ENCODE results near the gene BAIAP2L2.
"Not testable (repeated sequence)": the region's sequence is repeated elsewhere in the genome, so short reads cannot be mapped to it uniquely, and the experiment has no call there.

Gene BAIAP2L2, protein sequence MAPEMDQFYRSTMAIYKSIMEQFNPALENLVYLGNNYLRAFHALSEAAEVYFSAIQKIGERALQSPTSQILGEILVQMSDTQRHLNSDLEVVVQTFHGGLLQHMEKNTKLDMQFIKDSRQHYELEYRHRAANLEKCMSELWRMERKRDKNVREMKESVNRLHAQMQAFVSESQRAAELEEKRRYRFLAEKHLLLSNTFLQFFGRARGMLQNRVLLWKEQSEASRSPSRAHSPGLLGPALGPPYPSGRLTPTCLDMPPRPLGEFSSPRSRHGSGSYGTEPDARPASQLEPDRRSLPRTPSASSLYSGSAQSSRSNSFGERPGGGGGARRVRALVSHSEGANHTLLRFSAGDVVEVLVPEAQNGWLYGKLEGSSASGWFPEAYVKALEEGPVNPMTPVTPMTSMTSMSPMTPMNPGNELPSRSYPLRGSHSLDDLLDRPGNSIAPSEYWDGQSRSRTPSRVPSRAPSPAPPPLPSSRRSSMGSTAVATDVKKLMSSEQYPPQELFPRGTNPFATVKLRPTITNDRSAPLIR

DNA sequence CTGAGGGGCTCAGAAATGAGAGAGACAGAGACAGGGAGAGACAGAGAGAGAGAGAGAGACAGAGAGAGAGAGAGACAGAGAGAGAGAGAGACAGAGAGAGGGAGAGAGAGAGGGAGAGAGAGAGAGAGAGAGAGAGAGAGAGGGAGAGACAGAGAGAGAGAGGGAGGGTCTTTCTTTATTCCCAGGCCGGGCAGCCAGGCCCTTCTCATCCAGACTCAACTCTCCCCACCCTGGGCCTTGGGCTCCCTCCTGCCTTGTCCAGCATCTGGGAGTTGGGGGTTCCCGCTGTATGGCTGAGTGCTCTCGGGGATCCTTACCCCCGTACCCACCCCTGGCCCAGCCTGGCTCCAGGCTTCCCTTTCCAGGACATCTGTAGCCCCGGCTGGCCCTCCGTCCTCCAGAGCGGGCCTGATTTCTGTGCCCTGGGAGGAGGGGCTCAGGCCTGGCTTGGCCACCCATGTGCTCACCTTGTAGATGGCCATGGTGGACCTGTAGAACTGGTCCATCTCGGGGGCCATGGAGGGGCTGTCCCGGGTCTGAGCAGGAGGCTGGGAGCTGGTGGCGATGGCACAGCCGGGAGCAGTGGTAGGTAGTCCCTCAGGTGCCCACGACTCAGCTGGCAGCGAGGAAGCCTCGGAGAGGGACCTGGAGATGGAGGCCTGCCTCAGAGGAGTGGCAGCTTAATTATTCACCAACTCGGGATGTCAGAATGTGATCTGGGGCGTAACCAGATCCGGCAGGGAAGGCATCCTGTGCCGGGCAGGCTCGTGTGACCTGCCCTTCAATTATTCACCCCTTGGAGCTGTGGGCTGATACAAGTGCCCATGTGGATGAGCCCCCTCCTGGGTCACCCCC lies at the start of gene BAIAP2L2:
BAIAP2L2 (minus strand) TSS at position 677 of the 855 bp plus-strand sequence; CDS start at position 518, 159 bp downstream.
- DNase-seq (ENCODE audit: low read depth), result no peak

DNA sequence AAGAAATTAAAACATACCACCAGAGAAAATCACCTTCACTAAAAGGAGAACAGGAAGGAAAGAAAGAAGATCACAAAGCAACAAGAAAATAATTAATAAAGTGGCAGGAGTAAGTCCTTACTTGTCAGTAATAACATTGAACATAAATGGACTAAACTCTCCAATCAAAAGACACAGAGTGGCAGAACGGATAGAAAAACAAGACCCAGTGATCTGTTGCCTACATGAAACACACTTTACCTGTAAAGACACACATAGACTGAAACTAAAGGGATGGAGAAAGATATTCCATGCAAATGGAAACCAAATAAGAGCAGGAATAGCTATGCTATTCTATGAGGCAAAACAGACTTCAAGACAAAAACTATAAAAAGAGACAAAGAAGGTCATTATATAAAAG lies 45.2 kb upstream of the BAIAP2L2 start:
- DNase-seq (ENCODE audit: low read depth), result no peak

DNA sequence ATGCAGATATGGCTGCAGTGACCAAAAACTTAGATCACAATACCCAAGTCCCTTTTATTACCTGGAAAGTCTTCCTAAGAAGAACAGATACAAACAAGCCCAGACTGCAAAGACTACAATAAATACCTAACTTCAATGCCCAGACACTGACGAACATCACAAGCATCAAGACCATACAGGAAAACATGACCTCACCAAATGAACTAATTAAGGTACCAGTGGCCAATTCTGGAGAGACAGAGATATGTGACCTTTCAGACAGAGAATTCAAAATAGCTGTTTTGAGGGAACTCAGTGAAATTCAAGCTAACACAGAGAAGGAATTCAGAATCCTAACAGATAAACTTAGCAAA lies 44.1 kb upstream of the BAIAP2L2 start:
- DNase-seq (ENCODE audit: low read depth), result not testable (repeated sequence)

DNA sequence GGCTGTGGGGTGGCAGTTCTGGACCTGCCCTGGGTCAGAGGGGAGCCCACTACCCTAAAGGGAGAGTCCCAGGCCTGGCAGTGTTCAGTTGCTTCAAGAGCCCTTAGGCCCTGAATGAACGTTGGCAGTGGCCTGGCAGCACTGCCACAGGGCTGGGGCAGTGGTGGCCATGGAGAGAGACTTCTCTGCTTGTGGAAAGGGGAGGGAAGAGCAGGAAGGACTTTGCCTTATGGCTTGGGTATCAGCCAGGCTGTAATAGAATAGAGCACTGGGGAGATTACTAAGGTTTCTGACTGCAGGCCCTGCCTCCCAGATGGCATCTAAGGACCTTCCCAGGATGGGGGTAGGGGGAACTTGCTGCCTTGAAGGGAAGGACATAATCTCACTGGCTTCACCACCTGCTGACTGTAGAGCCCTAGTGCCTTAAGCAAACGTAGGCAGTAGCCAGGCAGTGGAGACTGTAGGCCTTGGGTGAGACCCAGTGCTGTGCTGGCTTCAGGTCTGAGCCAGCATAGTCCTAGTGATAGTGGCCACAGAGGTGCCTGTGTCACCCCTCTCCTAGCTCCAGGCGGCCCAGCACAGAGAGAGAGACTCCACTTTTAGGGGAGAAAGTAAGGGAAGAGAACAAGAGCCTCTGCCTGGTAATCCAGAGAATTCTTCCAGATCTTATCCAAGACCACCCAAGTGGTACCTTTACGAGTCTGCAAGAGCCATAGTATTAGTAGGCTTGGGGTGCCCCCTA lies 43.5 kb upstream of the BAIAP2L2 start:
- DNase-seq (ENCODE audit: low read depth), result no peak

DNA sequence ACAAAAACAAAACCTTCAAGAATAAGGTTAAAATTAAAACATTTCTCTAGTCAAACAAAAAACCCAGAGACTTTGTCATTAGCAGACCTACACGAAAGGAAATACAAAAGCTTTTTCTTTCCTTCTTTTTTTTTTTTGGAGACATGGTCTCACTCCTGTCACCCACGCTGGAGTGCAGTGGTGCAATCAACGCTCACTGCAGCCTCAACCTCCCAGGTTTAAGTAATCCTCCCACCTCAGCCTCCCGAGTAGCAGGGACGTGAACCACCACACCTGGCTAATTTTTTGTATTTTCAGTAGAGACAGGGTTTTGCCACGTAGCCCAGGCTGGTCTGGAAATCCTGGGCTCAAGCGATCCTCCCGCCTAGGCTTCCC lies 40.6 kb upstream of the BAIAP2L2 start:
- DNase-seq (ENCODE audit: low read depth), result no peak

DNA sequence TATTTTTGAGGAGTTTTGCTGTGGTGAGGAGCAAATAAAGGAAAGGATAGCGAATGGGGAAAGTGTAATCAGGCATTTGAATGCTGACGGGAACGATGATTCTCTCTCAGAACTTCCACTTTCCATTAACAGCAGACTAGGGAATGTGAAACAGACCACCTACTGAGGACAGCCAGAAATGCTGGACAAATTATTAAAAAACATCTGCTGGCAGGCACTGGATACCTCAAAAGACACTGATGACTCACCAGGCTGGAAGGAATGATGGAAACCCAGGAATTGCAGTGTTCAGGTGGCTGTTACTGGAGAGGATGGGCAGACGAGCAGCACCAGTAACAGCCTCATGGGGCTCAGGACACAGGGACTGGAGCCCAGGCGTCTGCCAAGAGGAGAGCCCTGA lies 37.8 kb upstream of the BAIAP2L2 start:
- DNase-seq (ENCODE audit: low read depth), result no peak

DNA sequence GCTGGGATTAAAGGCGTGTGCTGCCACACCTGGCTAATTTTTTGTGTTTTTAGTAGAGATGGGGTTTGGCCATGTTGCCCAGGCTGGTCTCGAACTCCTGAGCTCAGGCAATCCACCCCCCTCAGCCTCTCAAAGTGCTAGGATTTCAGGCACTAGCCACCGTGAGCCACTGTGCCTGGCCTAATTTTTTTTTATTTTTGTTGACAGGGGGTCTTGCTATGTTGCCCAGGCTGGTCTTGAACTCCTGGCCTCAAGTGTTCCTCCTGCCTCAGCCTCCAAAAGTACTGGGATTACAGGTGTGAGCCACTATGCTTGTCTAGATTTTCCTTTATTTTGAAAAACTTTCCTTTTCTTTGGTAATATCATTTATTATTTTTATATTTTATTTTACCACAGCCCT lies 35.7 kb upstream of the BAIAP2L2 start:
- not testable (repeated sequence) for DNase-seq (ENCODE audit: low read depth)

DNA sequence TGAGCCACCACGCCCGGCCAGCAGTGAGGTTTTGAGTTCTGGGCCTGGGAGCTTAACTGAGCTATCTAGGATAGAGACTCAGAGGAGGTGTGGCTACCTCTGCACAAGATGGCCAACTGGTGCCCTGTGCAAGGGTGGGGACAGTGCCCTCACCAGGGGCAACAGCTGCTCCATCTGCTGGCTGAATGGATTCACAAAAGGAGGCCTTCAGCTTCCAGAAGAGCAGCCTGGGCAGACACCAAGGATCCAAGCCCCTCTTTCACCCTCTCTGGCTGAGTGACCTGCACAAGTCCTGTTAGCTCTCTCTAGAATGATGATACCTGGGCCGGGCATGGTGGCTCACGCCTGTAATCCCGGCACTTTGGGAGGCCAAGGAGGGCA lies 33.5 kb upstream of the BAIAP2L2 start:
- DNase-seq (ENCODE audit: low read depth), result no peak

DNA sequence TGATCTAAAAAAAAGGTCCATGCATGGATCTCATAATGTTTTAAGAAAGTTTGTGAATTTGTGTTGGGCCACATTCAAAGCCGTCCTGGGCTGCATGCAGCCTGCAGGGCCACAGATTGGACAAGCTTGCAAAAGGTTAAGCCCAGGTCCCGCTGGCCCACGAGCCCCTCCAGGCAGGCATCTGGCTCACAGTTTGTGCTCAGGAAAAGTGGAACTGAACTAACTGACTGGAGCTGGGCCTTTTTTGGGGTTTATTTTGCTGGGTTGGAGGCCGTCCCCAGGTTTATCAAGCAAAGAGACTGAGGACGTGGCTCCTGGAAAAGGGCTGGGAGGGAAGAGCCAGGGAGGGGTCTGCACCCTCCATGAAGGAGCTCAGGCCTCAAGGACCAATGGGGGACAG lies 32.1 kb upstream of the BAIAP2L2 start:
- no peak for DNase-seq (ENCODE audit: low read depth)

DNA sequence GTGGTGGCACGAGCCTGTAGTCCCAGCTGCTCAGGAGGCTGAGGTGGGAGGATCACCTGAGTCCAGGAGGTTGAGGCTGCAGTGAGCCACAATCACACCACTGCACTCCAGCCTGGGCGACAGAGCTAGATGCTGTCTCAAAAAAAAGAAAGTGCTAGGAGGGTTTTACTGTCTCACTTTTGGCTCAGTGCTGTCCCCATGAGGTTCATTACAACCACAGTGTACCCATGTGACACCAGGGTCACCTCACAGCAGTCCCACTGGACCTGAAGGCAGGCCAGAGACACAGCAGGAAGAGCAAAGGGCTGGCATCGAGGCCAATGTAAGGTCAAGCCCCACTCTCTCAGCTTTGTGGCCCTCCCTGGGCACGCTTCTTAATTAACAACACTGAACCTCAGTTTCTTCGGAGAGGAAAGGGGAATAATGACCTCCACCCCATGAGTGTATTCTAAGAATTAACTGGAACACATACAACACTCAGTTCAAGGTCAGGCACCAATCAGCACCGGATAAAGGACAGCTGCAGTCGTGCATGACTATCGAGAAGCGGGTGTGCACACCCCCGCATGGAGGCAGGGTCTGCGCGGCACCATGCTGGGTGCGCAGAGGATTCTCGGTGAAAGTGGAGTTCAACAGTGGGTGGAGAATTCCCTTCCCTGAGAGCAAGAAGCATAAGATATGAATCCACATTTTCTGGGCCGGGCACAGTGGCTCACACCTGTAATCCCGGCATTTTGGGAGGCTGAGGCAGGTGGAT lies 30.9 kb upstream of the BAIAP2L2 start:
- DNase-seq (ENCODE audit: low read depth), result no peak

DNA sequence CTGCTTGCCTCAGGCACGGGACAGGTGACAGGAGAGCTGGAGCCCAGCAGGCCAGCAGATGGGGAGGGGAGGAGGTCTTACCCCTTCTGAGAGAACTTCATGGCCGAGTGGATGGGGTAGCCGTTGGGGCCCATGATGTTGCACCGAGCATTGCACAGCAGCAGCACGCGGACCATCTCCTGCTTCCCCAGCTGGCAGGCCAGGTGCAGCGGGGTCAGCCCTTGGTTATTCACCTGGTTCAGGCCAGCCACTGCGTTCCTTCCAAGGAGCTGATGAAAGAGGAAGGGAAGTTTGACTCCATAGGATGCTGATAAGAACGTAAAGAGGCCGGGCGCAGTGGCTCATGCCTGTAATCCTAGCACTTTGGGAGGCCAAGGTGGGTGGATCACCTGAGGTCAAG lies 29.4 kb upstream of the BAIAP2L2 start:
- no peak for DNase-seq (ENCODE audit: low read depth)

DNA sequence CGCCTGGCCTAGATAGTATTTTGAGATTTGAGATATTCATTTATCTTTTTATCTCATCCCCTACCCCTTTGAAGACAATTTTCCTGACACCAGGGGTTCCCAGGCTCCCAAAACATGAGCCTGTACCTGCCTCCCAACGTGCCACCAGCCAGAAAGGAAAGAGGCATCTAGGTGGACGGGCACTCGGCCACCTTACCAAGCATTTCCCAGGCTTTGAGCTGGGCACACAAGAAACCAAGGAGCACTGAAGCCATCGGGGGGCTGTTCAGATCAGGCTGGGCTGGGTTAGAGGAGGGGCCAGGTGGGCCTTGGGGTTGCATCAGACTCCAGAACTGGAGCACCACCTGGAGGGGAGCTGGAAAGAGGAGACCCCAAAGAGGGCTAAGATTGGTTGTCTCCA lies 28.5 kb upstream of the BAIAP2L2 start:
- no peak for DNase-seq (ENCODE audit: low read depth)

DNA sequence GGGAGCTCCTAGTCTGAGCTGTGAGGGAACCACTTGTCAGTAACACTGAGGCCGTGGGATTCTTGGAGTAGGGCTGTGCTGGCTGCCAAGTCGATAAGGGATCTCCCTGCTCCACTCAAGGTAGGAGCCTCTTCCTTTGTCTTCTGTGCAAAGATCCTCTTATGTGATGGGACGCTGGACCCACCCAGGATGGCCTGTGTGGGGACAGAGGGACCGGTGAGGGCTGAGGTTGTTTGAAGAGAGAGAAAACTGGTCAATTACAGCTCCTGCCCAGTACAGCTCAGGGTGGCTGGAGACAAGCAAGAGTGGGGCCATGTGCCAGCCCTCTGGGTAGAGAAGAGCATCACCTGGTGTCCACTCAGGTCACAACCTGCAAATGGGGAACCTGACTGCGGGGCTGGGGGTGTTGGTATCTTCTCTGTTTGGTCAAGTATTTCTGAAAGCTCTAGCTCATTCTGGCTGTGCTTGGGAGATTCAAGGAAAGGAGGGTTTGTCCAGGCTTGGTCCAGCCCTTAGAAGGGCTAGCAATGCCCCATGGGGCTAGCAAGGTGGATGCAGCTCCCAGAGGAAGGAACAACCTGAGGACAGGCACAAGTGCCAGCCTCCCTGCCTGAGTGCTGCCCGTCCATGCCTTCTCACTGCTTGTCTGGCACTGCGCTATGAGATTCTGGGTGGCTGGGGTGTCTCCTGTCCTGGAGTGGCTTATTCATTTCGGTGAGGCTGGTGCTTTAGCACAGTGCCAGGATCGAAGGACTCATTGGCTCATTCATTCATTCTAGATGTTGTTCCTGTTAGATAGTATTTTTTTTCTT lies 27.6 kb upstream of the BAIAP2L2 start:
- DNase-seq (ENCODE audit: low read depth), result no peak

DNA sequence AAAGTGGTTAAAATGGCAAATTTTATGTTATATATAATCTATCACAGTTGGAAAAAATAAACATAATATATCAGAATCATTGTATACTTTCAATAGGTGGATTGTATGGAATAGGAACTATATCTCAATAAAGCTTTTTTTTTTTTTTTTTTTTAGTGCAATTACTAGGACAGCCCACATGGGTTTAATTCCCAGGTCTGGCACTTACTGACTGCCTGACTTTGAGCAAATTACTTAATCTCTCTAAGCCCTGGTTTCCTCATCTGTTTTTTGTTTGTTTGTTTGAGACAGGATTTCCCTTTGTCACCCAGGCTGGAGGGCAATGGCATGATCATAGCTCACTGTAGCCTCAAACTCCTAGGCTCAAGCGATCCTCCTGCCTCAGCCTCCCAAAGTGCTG lies 26.1 kb upstream of the BAIAP2L2 start:
- DNase-seq (ENCODE audit: low read depth), result no peak

DNA sequence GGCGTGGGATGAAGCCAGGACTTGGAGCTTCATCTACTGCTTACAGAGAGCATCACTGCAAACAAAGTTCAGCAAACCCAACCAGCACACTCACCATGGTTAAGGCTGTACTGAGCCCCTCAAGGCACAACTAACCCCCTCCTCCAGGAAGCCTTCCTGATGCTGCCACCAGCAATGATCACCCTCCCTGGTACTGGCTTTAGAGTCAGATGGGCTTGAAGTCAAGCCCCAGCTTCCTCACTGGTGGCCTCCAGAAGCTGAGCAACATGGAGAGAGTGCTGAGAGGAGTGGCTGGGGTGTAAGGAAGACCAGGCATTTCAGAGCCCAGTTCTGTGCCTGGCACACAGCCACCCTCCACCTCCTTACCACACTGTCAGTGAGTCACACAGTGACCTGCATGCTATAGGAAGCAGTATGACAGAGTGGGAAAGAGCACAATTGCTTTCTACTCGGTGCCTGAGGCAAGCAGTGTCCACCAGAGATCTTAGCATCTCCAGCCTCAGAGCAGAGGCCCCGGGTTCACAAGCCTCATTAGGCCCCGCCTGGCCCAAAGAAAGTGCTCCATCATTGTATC lies 24.7 kb upstream of the BAIAP2L2 start:
- DNase-seq (ENCODE audit: low read depth), result no peak

DNA sequence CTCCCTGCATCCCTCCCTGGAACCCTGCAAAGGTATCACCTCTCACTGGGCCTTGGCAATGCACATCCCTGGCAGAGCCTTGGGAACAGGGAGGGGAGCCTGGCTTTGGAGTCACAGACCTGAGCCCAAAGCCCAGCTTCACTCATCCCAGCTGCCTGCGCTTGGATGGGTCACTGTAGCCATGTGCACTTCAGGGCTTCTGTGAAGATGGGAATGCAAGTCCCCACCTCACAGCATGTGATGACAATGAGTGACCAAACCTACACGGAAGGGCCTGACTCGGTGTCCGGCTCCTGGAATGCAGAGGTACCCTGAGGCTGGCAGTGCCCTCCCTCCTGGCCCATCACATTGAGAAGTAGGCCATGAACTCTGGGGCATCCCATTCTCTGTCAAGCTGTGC lies 22.8 kb upstream of the BAIAP2L2 start:
- DNase-seq (ENCODE audit: low read depth), result no peak

DNA sequence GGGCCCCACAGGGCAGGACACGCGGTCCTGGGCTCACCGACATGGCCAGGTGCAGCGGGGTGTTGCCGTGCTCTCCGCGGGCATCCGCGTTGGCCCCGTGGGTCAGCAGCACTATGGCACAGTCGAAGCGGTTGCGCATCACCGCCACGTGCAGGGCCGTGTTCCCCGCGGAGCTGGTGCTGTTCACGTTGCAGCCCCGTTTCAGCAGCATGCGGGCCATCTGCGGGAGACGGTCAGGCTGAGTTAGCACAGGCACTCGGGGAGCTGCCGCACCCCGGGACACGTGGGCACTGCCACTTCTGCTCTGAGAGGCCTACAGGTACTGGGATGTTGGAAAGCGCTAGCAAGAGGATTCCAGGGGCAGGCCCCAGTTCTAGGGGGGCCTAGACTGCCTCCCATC lies 22.3 kb upstream of the BAIAP2L2 start:
- DNase-seq (ENCODE audit: low read depth), result no peak

DNA sequence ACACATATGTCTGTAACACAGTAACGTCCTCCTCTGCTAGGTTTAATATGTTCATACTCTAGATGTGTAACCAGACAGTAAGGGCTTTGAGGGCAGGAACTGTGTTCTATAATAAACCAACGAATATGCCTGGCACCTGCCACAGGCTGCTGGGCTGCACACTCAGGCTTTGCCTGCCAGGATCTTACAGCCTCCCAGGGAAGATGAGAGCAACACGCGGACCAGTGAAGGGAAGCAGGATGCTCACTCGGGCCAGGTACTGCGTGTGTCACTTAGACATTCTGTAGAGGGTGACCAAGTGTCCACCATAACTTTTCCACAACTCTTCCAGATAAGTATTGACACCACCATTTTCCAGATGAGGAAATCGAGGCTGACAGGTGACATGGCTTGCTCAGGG lies 21.7 kb upstream of the BAIAP2L2 start:
- DNase-seq (ENCODE audit: low read depth), result no peak

DNA sequence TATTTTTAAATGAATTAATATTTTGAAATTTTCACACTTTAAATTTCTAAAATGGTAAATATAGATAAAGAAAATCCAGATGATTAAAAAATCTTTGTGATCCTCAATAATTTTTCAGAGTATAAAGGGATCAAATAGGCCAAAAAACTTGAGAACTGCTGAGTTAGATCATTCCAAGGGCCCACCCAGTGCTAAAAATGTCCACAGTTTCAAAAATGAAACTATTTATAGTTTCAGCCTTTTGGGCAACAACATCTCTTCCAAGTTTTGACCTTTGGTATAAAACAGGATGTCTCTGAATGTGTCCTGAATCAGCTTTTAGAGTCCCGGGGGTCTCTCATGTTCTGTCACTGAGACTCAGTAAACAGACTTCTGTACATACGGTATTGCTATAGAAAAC lies 20.9 kb upstream of the BAIAP2L2 start:
- DNase-seq (ENCODE audit: low read depth), result no peak

DNA sequence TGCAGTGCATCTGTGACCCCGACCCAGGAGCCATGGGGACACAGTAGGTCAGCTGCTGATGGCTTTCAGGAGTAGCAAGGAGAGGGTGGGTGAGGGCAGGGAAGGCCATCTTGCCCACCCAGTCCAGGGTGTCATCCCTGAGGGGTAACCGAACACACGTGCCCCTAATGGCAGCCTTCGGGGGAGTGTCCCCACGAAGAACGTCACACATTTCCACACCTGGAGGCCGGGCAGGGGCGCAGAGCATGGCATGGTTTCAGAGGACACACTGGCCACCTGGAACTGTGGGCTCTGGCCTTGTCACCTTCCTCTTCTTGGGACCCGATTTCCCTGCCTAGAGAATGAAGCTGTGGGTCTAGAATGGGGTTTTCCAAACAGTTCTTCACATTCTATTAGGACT lies 19.4 kb upstream of the BAIAP2L2 start:
- no peak for DNase-seq (ENCODE audit: low read depth)

DNA sequence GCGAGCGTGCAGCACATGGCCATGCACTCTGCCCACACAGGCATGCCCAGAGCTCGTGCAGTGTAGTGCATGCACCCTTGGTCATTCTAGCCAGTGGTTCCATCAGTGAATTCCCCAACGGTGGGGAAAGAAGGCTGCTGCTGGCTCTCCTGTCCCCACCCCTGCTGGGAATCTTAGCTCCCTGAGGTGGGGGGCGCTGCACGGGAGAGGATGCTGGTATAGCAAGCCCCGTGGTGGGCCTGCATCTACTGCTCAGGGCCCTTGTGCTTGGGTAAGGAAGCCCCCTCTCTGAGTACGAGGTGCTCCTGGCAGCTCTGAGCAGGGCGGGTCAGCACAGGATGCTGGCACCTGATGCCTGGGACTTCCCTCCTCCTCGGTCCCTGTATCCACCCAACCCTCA lies 18.5 kb upstream of the BAIAP2L2 start:
- DNase-seq (ENCODE audit: low read depth), result no peak
